Liver (tissue), 3 donors: Measurements from ENCODE around the gene DOCK1.

Experiments used
- EGR1 ChIP-seq, 2 donors: IDR thresholded peaks; 2 replicates each; pipeline ENCODE4 v1.6.1; 2016 to 2018; ENCODE audit warnings: antibody characterized with exemption in 2 of 2, low read depth in 2 of 2
- MAX ChIP-seq: IDR thresholded peaks from 2 replicates; pipeline ENCODE4 v1.6.1; 2016; ENCODE audit warnings: antibody characterized with exemption
- SP1 ChIP-seq: IDR thresholded peaks from 2 replicates; pipeline ENCODE4 v1.6.1; 2018; ENCODE audit warnings: antibody characterized with exemption, mild to moderate bottlenecking
- TAF1 ChIP-seq: conservative IDR thresholded peaks from 2 replicates; pipeline ENCODE4 v1.6.1; 2016; ENCODE audit warnings: antibody characterized with exemption, mild to moderate bottlenecking
- TF ChIP-seq, protein P1 (sequence below): fragments of 150-350 bp; IDR thresholded peaks from 2 replicates; pipeline ENCODE4 v1.5.1; 2017; ENCODE audit warnings: improper control_type of control experiment, low read depth, low read length; ENCODE audit not compliant: missing input control
- donor health status: healthy.
- donor health status: healthy.

DNA sequence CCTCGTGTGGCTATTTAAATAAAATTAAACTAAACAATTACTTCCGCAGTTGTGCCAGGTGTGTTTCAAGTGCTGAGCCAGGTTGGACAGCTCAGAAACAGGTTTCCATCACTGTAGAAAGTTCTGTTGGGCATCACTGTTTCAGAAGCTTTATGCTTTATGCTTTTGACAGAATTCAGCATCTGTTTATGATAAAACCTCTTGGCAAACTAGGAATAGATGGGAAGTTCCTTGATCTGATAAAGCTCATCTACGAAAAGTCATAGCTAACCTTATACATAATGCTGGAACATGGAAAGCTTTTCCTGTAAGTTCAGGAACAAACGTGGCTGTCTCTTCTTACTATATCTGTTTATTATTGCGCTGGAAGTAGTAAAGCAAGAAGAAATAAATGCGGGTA is 143.4 kb downstream of the DOCK1 start:
- TF ChIP-seq, protein P1, sequence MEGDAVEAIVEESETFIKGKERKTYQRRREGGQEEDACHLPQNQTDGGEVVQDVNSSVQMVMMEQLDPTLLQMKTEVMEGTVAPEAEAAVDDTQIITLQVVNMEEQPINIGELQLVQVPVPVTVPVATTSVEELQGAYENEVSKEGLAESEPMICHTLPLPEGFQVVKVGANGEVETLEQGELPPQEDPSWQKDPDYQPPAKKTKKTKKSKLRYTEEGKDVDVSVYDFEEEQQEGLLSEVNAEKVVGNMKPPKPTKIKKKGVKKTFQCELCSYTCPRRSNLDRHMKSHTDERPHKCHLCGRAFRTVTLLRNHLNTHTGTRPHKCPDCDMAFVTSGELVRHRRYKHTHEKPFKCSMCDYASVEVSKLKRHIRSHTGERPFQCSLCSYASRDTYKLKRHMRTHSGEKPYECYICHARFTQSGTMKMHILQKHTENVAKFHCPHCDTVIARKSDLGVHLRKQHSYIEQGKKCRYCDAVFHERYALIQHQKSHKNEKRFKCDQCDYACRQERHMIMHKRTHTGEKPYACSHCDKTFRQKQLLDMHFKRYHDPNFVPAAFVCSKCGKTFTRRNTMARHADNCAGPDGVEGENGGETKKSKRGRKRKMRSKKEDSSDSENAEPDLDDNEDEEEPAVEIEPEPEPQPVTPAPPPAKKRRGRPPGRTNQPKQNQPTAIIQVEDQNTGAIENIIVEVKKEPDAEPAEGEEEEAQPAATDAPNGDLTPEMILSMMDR: no peak
- TF ChIP-seq TAF1: no peak
- no peak for TF ChIP-seq MAX
- no peak for TF ChIP-seq EGR1 (IDR thresholded peaks at IDR 0.05; ENCODE audit: low read depth in 2 of 2)
- TF ChIP-seq SP1: no peak
